GM19372 (cell line): ENCODE results near the gene KSR1.

Experiments
- ATAC-seq: cut with Tn5 transposase; IDR thresholded peaks from one replicate; pipeline ENCODE4 v1.9.1; 2021; ENCODE audit warnings: mild to moderate bottlenecking, low read depth, moderate library complexity; ENCODE audit not compliant: unreplicated experiment

KSR1 gene

DNA sequence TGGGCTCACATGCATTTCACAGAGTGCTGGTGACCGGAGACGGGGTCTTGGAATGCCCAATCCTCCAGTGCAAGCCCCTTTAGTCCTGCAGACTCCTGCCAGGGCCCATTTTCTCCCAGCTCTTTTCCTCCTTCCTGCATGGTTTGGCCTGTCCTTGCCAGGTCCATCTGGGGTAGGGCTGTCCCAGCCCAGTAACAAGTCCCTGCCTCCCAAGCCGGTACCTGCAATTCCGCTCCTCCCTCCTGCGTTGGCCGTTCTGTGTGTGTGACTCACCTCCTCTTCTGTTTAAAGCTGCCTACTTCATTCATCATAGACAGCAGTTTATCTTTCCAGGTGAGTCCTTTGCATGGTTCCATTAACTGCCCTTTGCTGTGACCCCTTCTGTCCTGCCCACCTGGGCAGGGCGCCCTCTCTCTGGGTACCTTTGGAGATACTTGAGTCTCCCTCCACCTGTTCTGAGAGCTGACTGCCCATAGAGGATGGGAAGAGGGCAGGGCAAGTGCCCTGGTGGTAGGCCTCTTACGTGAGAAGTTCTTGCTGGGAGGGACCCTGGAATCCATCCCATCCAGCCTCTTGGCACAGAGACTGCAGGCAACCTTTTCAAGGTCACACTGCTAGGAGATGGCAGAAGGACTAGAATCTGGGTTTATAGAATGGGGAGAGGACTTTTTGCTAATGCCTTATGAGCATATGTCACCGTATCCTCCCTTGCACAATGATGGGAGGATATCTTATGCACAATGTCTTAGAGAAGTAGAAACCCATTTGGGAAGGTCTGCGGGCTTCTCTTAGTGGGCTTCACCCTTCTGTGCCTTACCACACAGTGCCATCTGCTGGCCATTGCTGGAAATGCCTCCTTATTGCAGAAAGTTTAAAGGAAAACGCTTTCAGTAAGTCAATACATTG lies 145.1 kb downstream of the KSR1 start:
- ATAC-seq, result no peak

DNA sequence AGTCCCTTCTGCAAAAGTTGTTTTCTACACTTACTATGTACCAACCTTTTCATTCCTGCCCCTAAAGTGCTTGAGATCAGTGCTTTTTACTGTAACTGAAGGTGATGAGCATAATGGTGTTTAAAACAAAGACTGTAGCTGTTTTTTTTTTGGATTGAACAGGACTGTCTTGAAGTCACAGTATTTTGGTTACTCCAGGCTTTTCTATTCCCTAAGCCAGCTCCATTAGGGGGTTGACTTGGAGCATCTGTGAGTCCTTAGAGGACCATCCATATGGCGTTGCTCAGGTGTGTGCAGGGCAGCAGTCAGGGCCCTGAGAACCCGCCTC lies 145.7 kb downstream of the KSR1 start:
- no peak for ATAC-seq

DNA sequence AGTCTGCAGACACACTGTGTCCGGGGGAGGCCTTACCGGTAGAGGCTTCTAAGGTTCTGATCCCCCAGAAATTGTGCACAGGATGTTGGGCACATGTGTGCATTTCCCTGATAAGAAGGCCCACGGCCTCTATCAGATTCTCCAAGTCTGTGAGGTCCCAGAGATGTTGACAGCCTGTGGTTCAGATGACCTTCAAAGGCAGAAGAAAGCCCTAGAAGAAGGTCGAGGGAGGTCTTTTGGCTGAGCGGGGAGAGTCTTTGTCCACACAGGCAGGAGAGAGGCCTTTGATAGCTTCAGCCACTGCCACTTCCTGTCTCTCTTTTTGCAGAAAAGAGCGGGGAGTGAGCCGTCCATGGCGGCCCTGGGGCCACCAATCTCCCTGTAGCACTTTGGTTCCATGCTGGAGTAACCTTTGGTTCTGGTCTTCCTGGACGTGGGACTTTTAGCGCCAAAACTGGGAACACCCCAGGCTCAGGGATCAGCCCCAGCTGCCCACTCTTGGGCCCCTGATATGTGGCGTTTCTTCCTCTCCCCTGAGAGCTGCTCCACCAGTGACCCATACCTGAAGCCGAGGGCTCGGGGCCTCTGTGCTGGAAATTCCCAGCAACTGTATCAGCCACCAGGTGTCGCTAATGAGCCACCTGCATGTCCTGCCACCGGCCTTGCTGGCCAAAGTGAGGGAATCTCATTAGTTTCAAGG lies 146.6 kb downstream of the KSR1 start:
- no peak for ATAC-seq

DNA sequence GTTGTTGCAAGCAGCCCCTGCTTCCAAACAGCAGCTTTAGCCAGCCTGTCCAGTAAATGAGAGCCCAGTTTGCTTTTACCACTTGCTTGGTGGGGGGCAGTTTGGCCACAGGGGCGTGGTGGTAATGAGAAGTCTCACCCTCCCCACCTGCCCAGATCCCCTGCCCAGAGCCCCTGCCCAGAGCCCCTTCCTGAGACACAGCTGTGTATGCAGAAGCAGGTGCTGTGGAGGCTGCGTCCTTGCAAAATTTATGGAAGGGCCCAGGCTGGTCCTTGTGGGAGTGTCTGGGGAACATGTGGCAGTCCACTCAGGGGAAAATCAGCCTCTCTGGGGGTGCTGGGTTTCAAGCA lies 147.1 kb downstream of the KSR1 start:
- no peak for ATAC-seq

DNA sequence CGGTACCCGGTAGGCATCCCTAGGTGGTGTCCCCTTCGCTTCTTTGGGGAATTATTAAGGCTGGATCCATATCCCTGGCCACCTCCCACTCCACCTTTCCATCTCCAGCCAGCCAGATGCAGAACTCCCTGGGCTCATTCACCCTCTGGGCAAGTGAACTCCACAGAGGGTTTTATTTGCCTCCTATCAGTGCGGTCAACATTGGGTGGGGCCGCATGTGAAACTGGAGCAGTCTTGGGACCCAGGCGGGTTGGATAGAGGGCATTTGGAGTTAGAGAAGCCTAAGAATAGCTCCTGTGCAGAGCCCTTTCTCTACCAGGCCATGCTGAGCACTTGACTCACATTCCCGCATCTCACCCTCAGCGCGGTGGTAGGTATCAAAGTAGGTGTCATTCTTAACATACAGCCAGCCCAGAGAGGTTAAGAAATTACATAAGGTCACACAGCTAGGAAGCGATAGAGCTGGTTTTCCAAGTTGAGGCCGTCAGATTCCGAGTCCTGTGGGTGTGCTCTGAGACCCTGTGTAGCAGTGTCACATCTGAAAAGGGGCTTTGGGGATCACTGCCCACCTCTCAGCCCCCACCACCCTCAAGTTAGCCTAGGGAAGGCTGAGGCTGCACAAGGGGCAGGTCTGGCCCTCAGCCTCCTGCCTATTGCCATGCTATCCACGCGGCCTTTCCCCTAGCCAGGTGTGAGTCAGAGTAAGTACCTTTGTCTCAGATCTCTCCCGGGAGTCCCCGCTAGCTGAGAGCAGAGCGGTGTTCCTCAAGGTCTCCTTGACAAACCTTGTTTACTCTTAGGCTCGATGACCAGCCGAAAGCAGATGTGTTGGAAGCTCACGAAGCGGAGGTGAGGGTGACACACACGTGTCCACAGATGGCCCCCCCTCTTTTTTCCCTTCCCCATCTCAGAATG lies 147.9 kb downstream of the KSR1 start:
- ATAC-seq, result no peak

DNA sequence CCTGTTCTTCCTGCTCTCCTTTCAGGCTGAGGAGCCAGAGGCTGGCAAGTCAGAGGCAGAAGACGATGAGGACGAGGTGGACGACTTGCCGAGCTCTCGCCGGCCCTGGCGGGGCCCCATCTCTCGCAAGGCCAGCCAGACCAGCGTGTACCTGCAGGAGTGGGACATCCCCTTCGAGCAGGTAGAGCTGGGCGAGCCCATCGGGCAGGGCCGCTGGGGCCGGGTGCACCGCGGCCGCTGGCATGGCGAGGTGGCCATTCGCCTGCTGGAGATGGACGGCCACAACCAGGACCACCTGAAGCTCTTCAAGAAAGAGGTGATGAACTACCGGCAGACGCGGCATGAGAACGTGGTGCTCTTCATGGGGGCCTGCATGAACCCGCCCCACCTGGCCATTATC lies 149.2 kb downstream of the KSR1 start:
- ATAC-seq, result no peak

DNA sequence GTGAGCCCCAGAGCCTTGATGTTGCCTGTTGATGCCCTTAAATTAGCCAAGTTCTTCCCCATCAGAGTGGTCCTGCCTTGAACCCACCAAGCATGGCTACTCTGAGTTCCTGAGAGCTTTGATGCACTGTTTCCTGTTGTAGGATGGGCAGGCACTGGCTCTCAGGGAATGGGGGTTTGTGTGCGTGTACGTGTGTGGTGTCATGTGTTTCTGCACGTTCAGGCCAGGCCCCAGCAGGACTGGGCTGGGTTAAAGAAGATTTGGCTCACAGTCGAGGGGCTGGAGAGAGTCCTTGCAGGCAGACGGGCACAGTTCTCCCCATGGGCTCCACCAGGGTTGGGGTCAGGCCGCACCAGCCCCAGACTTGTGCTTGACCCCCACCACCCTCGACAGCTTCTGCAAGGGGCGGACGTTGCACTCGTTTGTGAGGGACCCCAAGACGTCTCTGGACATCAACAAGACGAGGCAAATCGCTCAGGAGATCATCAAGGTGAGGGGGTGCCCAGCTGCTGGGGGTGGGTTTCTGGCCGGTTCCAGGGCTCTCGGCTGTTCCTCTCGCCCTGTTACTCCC lies 151.4 kb downstream of the KSR1 start:
- no peak for ATAC-seq

DNA sequence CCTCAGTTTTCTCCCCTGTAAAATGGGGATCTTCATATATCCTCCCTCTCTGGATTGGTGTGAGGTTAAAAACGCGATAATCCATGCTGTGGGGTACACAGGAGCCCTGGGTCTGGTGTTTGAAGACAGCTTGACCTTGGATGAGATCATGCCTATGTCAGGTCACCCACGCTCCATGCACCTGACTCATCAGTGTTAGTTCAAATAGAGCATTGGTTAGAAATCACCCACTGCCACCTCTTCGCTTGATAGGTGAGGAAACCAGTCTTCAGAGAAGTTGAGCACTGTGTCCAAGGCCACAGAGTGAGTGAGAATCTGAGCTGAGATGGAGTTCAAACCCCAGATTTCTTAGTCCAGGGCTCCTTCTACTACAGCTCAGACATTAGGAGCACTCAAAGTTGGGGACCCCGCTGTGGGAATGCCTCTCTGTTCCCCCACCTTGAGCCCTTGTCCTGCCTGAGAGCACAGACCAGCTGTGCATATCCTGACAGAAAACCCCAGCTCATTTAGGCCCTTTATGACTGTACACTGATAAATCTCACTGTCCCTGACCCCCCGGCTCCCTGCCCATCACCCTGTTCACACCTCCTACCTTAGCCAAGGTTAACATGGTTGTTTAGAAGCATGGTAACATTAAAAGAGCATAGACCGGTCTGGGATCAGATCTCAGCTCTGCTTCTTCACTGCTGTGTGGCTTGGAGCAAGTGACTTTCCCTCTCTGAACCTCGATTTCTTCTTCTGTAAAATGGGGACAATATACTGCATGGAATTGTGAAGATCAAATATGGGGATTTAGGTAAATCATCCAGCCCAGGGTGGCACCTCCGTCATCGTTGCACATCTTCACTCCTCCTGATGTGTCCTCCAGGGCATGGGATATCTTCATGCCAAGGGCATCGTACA lies 152.3 kb downstream of the KSR1 start:
- no peak for ATAC-seq

DNA sequence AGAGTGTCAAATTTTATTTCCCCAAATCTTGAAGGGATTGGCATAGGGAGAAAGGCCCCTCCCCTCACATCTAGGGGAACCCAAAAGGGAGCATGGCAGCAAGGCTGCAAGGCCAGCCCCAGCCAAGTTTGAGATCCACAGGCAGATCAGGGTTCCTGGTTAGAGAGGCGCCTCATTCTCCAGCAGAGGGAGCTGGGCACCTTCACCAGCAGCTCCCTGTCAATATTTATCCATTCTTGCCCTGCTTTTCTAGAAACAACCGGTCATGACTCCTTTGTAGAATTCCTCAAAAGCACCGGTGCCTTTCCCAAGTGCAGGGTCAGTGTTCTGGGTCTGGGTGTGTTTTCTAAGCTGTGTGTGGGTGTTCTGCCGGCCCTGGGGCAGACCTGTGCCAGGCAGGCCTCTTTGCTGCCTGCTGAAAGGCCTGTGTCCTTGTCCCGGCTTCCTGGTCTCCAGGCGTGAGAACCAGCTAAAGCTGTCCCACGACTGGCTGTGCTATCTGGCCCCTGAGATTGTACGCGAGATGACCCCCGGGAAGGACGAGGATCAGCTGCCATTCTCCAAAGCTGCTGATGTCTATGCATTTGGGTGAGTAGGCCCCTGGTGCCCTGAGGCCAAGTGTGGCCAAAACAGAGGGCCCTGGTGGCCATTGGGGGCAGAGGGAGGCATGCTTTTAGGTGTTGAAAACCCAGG lies 153.5 kb downstream of the KSR1 start:
- no peak for ATAC-seq

DNA sequence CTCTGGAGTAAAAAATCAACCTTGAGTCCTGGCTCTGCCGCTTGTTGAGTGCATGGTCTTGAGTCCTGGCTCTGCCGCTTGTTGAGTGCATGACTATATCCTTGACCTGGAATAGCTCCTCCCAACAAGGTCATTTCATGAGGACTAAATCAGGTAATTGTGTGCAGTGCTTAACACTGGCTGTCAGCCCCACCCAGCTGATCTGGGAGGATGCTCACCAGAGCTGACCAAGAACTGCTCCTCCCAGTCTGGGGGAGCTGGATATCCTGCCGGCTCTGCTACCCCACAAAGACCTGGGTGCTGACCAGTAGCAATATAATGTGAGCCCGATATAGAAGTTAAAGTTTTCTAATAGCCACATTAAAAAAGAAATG lies 154.0 kb downstream of the KSR1 start:
- ATAC-seq, result no peak

DNA sequence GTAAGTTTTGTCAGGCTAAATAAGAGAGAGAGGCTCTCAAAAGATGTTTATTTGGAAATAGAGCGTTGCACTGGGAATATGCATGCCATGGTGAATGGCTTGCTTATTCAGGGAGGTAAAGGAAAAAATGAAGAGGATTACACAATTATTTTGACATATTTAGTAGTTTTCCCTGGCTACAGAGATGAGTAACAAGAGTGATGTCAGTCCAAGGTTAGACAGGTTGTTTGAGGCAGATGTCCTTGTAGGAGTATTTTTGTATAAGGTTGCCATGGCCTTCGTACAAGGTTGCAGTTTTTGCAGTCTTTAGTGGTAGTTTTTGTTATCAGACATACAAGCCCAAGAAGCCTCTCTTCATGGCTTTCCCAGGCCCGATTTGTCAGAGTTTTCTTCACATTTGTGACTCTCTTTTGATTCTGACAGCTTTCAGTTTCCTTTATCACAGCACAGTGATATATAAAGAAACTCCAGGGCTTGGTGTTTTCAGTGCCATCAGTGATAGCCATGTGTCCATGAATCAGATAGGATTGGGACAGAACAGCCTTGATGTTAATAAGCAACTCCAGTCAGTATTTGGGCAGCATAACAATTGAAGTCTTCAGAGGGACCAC lies 156.0 kb downstream of the KSR1 start:
- no peak for ATAC-seq

DNA sequence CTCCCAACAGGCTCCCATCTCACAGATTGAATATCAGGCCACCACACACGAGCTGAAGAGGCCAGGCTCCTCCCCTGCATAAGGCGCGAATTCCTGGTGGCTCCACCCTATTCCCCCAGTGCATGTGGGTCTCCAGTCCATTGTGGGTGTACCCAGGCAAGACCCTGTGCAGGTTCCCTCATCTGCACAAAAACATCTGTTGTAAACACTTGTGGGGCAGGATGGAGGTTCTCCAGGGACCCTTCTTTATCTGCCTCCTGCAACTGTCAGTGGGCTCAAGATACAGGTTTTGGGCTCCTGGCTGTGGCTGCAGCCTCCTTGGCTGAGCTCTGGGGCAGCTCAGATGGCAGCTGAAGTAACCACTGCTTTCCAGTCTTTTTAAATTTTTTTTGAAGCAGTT lies 157.2 kb downstream of the KSR1 start:
- ATAC-seq, result no peak

DNA sequence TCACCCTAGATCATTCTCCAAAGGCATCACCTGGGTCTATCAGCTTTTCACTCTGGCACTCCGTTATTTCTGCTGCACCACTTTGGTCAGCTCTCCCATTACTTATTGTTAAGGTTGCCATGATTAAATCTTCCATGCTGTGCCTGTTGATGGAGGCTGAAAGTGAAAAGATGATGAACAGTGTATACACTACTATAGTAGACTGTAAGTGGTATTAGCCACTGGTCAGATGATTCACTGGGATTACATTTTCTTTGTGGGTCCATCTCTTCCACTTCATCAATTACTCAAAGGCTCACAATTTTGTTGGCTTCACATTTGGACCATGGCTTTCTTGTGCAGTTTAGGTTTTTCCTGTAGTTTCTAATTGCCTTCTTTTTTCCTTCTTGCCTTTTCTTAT lies 158.9 kb downstream of the KSR1 start:
- no peak for ATAC-seq

DNA sequence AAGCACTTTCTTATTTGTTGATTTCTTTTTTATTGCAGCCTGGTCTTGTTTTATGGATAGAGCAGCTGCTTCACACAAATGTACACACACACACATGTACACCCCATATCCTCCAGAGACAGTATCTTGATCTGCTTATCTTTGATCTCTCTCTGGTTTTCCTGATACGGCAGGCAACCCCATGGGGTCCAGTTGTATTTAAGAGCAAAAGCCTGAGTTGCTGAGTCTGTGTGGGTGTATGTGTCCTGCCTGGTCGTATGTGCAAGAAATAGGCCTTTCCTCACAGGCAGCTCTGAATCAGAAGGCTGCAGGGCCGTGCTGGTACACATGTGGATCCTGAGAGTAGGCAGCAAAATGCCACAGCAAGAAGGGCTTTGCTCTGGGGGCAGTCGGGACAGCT lies 160.2 kb downstream of the KSR1 start:
- ATAC-seq, result no peak

DNA sequence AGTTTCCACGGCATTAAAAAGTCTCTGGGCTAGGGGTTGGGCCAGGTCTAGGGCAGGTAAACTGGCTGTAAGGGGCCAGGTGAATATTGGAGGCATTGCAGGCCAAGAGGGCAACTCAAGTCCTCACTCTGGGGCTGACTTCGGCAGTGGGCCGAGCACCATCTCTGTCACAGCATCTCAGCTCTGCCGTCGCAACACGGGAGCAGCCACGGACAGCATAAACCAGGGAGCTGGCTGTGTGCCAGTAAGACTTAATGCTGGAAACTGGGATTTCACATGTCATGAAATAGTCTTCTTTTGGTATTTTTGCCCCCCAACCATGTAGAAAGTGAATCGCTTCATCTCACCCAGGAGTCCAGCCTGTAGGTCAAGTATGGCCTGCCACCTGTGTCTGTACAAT lies 162.2 kb downstream of the KSR1 start:
- no peak for ATAC-seq

DNA sequence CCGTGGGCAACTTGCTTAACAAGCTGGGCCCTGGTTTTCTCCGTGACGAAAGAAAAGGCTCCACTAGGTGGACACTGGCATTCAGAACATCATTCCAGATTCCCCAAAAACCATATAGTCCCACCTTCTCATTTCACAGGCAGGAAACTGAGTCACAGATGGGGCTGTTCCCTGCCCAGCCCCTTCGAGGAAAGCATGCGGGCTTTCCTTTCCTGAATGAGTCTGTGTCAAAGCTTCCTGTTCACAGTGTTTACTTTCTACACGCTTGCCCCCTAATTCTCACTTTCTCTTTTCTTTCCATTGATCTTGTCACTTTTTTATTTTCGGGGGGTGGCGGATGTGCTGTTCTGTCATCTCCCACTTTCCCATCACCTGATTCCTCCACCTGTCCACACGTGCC lies 164.5 kb downstream of the KSR1 start:
- ATAC-seq, result no peak

DNA sequence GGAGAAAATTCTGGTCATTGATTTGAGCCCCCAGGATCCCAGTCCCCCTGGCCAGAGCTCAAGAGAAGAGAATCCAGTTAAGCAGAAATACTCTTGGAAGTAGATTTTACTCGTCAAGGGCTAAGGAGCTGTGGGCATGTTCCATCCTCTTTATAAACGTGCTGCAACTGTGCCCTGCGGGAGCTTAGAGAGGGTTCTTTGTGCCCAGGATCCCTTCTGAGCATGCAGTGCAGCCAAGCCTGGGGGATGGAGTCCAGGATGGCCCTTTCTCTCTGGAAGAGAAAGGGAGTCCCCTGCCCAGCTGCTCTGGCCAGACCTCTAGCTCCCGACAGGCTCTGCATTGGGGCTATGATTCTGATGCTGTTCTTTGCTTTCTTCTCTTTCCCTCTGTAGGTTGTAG lies 165.3 kb downstream of the KSR1 start:
- no peak for ATAC-seq

DNA sequence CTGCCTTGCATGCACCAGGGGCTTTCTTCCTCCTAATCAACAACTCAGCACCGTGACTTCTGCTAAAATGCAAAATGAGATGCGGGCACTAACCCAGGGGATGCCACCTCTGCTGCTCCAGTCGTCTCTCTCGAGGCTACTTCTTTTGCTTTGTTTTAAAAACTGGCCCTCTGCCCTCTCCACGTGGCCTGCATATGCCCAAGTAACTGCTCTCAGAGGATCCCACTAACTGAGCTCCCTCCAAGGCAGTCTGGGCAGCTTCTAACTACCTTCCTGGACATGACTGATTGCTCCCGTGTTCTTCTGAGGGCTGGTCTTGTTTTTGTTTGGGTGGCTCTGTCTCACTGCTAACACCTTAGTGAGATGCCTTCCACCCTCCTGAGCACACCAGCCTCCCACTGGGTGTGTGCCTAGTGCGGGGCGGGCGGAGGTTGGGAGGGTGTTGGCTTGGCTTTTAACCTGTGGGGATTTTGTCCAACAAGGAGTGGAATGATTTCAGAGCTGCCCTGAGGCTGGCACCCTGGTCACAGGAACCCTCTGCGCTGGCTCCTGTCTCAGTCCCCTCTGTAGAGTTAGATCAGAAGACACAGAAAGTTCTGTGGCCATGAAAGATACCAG lies 165.8 kb downstream of the KSR1 start:
- no peak for ATAC-seq

DNA sequence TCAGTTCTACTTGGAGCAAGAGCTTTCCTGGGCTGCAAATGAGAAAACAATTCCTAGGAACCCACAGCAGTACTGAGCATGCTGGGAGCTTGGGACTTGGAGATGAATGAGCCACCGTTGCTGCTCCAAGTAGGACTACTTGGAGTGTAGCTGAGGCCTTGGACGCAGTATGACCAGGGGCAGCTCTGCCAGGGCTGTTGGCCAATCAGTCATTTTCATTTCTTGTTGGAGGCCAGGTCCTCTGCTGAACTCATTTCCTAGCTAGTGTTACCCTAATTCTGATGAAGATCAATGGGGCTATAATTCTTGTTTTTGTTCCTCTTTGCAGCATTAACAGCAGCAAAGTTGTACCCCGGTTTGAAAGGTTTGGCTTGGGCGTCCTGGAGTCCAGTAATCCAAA lies 166.7 kb downstream of the KSR1 start:
- ATAC-seq, result no peak
